Esophagus squamous epithelium (tissue), 5 donors: Measurements from ENCODE around the gene WDR18. TPM values are rescaled to one million over a fixed set of nuclear protein-coding genes. Genes with fewer than 3 reads are reported as not detected.
A peak's percentile ranks its signal among the peaks of the same experiment; 100 is the strongest.

Experiments used
- DNase-seq: peaks from one replicate; lab custom pipeline; 2025; lab: John Stamatoyannopoulos, UW
- H3K27ac ChIP-seq, 4 donors: fragments of 200-600 bp; sonication (generic); one replicate each; pipeline ENCODE4 v1.5.1; 2016 to 2019; ENCODE audit warnings: mild to moderate bottlenecking in 1 of 4
- H3K27me3 ChIP-seq, 4 donors: fragments of 200-600 bp; sonication (generic); 1 replicate in 3 of 4; 2 replicates in 1 of 4; pipeline versions ENCODE4 v1.5.1 to v1.6.0; 2017 to 2021; ENCODE audit warnings: antibody characterized with exemption in 1 of 4
- H3K36me3 ChIP-seq, 3 donors: fragments of 200-600 bp; sonication (generic); one replicate each; pipeline ENCODE4 v1.5.1; 2016 to 2019
- H3K4me1 ChIP-seq, 3 donors: fragments of 200-600 bp; sonication (generic); one replicate each; pipeline ENCODE4 v1.5.1; 2017 to 2019
- H3K4me3 ChIP-seq, 4 donors: fragments of 200-600 bp; sonication (generic); 1 replicate in 3 of 4; 2 replicates in 1 of 4; pipeline ENCODE4 v1.5.1; 2016 to 2019; ENCODE audit warnings: mild to moderate bottlenecking in 2 of 4, moderate library complexity in 1 of 4
- H3K9me3 ChIP-seq, 3 donors: fragments of 200-600 bp; sonication (generic); one replicate each; pipeline ENCODE4 v1.5.1; 2016 to 2019
- POLR2A ChIP-seq, 4 donors: fragments of 450-650 bp; IDR thresholded peaks; one replicate each; pipeline ENCODE4 v1.6.1; 2017; ENCODE audit warnings: antibody characterized with exemption in 4 of 4, mild to moderate bottlenecking in 4 of 4, moderate library complexity in 3 of 4
- WGBS, 2 donors: methylation state at CpG; one replicate each; pipeline ENCODE4 v1.1.5; 2018; 5-methylcytosine and 5-hydroxymethylcytosine counted together
- intact Hi-C: fragments of 100-400 bp; cut with DNase I; formaldehyde crosslinking; loops from one replicate; pipeline ENCODE4 v1.15.0; 2022
- total RNA-seq, 4 donors: library from RNA; depleted of rRNA; stranded (reverse); fragments of >200 nt; gene quantifications; one replicate each; pipeline ENCODE4 v1.1.0, GENCODE V29; 2016
- TF ChIP-seq, protein P1 (sequence below), 6 experiments: fragments of 450-650 bp in 4 of 6; fragments of 200-600 bp in 2 of 6; sonication (generic) in 2 of 6; IDR thresholded peaks; one replicate each; pipeline ENCODE4 v1.5.1; 2016 to 2019; ENCODE audit warnings: antibody characterized with exemption in 6 of 6, mild to moderate bottlenecking in 4 of 6, moderate library complexity in 4 of 6
- donor health status: DM: yes; HTN: yes; CAD: no.

WDR18 gene
- total RNA-seq, 4 donors from 2014 or later, result 28.2 to 70.1 (median 53.0) TPM

DNA sequence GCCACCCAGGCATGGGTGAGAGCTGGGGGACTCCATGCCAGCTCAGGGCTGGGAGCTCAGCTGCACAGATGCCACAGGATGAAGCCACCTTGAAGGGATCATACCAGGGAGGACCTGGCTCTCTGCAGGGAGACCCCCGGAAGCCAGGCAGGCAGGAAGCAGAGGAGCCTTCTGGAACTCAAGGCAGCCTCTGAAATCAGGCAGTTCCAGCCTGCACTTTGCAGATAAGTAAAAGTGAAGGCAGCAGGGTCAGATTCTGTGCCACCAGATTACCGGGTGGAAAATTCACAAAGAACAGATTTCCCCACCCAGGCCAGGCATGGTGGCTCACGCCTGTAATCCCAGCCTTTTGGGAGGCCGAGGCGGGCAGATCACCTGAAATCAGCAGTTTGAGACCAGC lies 34.2 kb downstream of the WDR18 start:
- peak overlapping the region; percentile 89 to 97 (median 94) for H3K27ac ChIP-seq
- 58 to 63% methylated on average over 4 of the region's 5 CpGs for WGBS, 2 donors
- peaks cover 7 to 20% (median 10%) of the 10 kb centered on the region in 3 donors for H3K36me3 ChIP-seq
- no peak for DNase-seq
- H3K27me3 ChIP-seq, result no peaks in the 10 kb centered on the region
- H3K9me3 ChIP-seq, result no peaks in the 10 kb centered on the region
- peaks cover 56 to 87% (median 67%) of the 10 kb centered on the region in 3 donors for H3K4me1 ChIP-seq
- no peak overlapping the region for H3K4me3 ChIP-seq
- no peak for TF ChIP-seq POLR2A (IDR thresholded peaks at IDR 0.05)
- TF ChIP-seq, protein P1, sequence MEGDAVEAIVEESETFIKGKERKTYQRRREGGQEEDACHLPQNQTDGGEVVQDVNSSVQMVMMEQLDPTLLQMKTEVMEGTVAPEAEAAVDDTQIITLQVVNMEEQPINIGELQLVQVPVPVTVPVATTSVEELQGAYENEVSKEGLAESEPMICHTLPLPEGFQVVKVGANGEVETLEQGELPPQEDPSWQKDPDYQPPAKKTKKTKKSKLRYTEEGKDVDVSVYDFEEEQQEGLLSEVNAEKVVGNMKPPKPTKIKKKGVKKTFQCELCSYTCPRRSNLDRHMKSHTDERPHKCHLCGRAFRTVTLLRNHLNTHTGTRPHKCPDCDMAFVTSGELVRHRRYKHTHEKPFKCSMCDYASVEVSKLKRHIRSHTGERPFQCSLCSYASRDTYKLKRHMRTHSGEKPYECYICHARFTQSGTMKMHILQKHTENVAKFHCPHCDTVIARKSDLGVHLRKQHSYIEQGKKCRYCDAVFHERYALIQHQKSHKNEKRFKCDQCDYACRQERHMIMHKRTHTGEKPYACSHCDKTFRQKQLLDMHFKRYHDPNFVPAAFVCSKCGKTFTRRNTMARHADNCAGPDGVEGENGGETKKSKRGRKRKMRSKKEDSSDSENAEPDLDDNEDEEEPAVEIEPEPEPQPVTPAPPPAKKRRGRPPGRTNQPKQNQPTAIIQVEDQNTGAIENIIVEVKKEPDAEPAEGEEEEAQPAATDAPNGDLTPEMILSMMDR (IDR thresholded peaks at IDR 0.05), result no peak
- intact Hi-C loops, result no loop called here

DNA sequence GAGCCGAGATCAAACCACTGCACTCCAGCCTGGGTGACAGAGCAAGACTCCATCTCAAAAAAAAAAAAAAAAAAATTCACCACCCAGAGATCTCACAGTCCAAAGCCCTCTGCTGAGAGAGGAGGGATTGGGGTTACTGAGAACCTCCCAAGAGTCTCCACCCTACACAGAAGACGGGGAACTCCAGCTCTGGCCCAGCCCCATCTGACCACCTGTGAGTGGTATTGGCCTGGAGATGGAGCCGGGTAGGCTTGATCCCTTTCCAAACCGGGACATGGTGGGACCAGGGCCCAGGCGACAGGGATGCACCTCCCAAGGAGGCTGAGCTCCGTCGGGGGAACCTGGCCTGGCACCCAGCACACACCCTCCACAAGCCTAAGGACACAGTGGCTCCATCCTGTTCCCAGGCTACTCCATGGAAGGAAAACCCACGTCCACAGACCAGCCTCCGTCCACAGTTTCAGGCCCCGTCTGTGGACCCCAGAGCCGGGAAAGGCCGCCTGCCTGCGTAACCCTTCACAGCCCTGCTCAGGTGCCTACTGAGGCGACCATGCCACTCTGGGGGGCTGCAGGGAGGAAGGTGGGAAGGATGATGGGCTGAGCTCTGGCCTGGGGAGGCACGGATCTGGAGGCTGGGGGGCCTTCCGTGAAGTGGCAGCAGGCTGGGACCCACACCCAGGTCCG lies 34.9 kb downstream of the WDR18 start:
- TF ChIP-seq, protein P1 (IDR thresholded peaks at IDR 0.05), result no peak
- TF ChIP-seq POLR2A (IDR thresholded peaks at IDR 0.05), result no peak
- H3K4me1 ChIP-seq, result peaks cover 56 to 81% (median 67%) of the 10 kb centered on the region in 3 donors
- no peak for DNase-seq

DNA sequence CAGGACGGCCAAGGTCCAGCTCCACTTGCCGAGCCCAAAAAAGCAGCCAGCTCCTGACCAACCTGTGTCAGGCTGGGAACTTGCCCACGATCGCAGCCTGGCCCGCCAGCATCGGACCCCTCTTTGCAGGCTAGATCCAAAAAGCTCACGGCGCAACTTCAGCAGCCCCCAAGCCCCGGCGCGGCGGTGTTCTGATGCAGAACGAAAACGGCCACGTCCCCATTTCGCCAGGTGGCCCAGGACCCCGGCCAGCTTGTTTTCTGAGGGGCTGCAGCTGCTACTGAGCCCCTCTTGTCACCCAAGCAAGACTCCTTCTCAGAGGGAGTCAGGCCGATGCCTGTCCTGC lies 35.4 kb downstream of the WDR18 start:
- no peak for DNase-seq
- Histone ChIP-seq H3K4me3 (peak overlapping the region; percentile 86 to 95 (median 94)), H3K27me3 (no peaks in the 10 kb centered on the region), H3K4me1 (peaks cover 55 to 76% (median 66%) of the 10 kb centered on the region in 3 donors), H3K27ac (peak overlapping the region; percentile 52 to 97 (median 94)), H3K9me3 (no peaks in the 10 kb centered on the region), H3K36me3 (peaks cover 0 to 8% (median 0%) of the 10 kb centered on the region in 3 donors)
- intact Hi-C loops, result no loop called here
- no CpG with 5 or more reads among the region's 18 CpGs for WGBS, 2 donors
- TF ChIP-seq, protein P1 (IDR thresholded peaks at IDR 0.05), result no peak
- TF ChIP-seq POLR2A (IDR thresholded peaks at IDR 0.05), result no peak

More for the DNA sequence above, 34.9 kb downstream of the WDR18 start:
- Histone ChIP-seq H3K9me3 (no peaks in the 10 kb centered on the region), H3K27me3 (no peaks in the 10 kb centered on the region), H3K4me3 (peak overlapping the region; percentile 86 to 95 (median 94)), H3K27ac (peak overlapping the region; percentile 52 to 97 (median 94)), H3K36me3 (peaks cover 1 to 14% (median 3%) of the 10 kb centered on the region in 3 donors)
- intact Hi-C loops, result no loop called here
- WGBS, 2 donors, result 10 to 24% methylated on average over 2 to 9 of the region's 17 CpGs

DNA sequence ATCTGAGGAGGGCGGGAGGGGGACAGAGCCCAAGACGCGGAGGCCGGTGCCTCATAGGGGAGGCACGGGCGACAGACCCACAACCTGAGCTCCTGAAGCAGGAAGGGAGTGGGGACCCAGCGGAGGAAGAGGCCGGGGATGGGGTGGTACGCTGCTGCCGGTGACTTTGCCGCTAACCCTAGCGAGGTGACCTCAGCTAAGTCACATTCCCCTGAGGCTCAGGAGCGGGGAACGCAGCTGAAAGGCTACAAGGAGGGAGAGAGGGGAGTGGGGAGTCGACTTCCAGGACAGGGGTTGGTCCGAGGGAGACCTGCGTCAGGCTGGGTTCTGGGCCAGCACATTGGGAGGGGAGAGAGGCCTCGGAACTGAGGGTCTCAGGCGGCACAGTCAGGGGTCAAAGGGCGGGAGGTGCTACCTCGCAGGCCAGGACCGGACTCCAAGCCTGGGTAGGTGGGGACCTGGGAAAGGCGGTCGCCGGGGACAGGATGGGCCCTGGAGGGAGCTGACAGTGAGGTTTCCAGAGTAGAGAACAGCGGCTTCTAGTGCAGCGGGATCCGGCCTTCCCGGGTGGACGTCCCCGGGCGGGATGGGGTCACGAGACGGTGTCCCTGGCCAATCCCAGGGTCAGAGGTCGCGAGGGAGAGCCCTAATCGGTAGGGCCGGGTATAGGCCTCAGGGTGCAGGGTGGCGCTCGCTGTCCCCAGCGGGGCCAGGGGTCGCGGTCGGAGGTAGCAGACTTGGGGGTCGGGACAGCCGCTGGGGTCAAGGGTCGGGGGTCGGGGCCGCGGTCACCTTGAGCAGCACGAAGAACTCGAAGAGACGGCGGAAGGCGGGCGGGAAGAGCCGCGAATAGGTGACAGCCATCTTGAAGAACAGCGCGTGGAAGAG lies 36.1 kb downstream of the WDR18 start:
- H3K27ac ChIP-seq, result peak overlapping the region; percentile 91 to 97 (median 96)
- WGBS, 2 donors, result 0 to 1% methylated on average over 5 to 15 of the region's 60 CpGs
- DNase-seq, result no peak
- peaks cover 49 to 70% (median 60%) of the 10 kb centered on the region in 3 donors for H3K4me1 ChIP-seq
- intact Hi-C loops, result loop anchor here (5.0 kb wide), 1 partner anchor 82 kb away; the partner anchor contains the start of gene GPX4
- no peaks in the 10 kb centered on the region for H3K9me3 ChIP-seq
- H3K36me3 ChIP-seq, result peaks cover 0 to 2% (median 0%) of the 10 kb centered on the region in 3 donors
- H3K27me3 ChIP-seq, result no peaks in the 10 kb centered on the region
- peak overlapping the region; percentile 86 to 95 (median 94) for H3K4me3 ChIP-seq
- no peak for TF ChIP-seq POLR2A (IDR thresholded peaks at IDR 0.05)
- TF ChIP-seq, protein P1 (IDR thresholded peaks at IDR 0.05), result no peak
